ENCODE results near the gene NTN3.

The NTN3 gene

GRCh38 chr16:2426941-2427361 is 44.1 kb upstream of the NTN3 start:
- no peaks in the 10 kb centered on the region for H3K27me3 ChIP-seq (replicated peaks; ENCODE audit: control insufficient read depth, insufficient read depth, low read length)
- DNase-seq (ENCODE audit: extremely low read depth, insufficient read length): no peak
- no peak for TF ChIP-seq CTCF (IDR thresholded peaks at IDR 0.05; ENCODE audit: insufficient read depth, low read length, poor library complexity, severe bottlenecking)
- H3K4me3 ChIP-seq (replicated peaks; ENCODE audit: low read depth, low read length): no peak overlapping the region
- H3K36me3 ChIP-seq (ENCODE audit: control insufficient read depth, insufficient read depth, low read length): no peaks in the 10 kb centered on the region; the same call in 1 of the 2 replicates

- no peak for TF ChIP-seq CTCF (IDR thresholded peaks at IDR 0.05; ENCODE audit: insufficient read depth, low read length, poor library complexity, severe bottlenecking)
- no peak for DNase-seq (ENCODE audit: extremely low read depth, insufficient read length)
- no peaks in the 10 kb centered on the region for H3K27me3 ChIP-seq (replicated peaks; ENCODE audit: control insufficient read depth, insufficient read depth, low read length)
- H3K4me3 ChIP-seq (replicated peaks; ENCODE audit: low read depth, low read length): no peak overlapping the region
- peaks cover 3% of the 10 kb centered on the region; the same call in 1 of the 2 replicates for H3K36me3 ChIP-seq (ENCODE audit: control insufficient read depth, insufficient read depth, low read length)
Measured at GRCh38 chr16:2427526-2427925, 43.6 kb upstream of the NTN3 start.

- no peak for DNase-seq (ENCODE audit: extremely low read depth, insufficient read length)
- no peaks in the 10 kb centered on the region for H3K27me3 ChIP-seq (replicated peaks; ENCODE audit: control insufficient read depth, insufficient read depth, low read length)
- peak overlapping the region; percentile 83 for H3K4me3 ChIP-seq (replicated peaks; ENCODE audit: low read depth, low read length)
- H3K36me3 ChIP-seq (ENCODE audit: control insufficient read depth, insufficient read depth, low read length): peaks cover 8% of the 10 kb centered on the region
- peak; percentile 31 for TF ChIP-seq CTCF (IDR thresholded peaks at IDR 0.05; ENCODE audit: insufficient read depth, low read length, poor library complexity, severe bottlenecking)
Measured at GRCh38 chr16:2428051-2428783, 42.9 kb upstream of the NTN3 start.

GRCh38 chr16:2428784-2429033 is 42.4 kb upstream of the NTN3 start:
- Histone ChIP-seq H3K36me3 (ENCODE audit: control insufficient read depth, insufficient read depth, low read length) (peaks cover 8% of the 10 kb centered on the region), H3K27me3 (replicated peaks; ENCODE audit: control insufficient read depth, insufficient read depth, low read length) (no peaks in the 10 kb centered on the region), H3K4me3 (replicated peaks; ENCODE audit: low read depth, low read length) (peak overlapping the region; percentile 83)
- no peak for DNase-seq (ENCODE audit: extremely low read depth, insufficient read length)
- no peak for TF ChIP-seq CTCF (IDR thresholded peaks at IDR 0.05; ENCODE audit: insufficient read depth, low read length, poor library complexity, severe bottlenecking)

GRCh38 chr16:2429034-2429770 is 41.9 kb upstream of the NTN3 start, which contains the start of gene CCNF:
Gene CCNF, plus strand, starts transcription at chr16:2429447. Its CDS starts 35 bp downstream, at chr16:2429482.
- H3K36me3 ChIP-seq (ENCODE audit: control insufficient read depth, insufficient read depth, low read length): peaks cover 8% of the 10 kb centered on the region
- no peak for TF ChIP-seq CTCF (IDR thresholded peaks at IDR 0.05; ENCODE audit: insufficient read depth, low read length, poor library complexity, severe bottlenecking)
- H3K4me3 ChIP-seq (replicated peaks; ENCODE audit: low read depth, low read length): peak within 1 kb of the TSS; percentile 83
- no peaks in the 10 kb centered on the region for H3K27me3 ChIP-seq (replicated peaks; ENCODE audit: control insufficient read depth, insufficient read depth, low read length)
- peak; percentile 99 for DNase-seq (ENCODE audit: extremely low read depth, insufficient read length)

All from GM06990 (cell line).